HepG2 (cell line): Measurements from ENCODE around the gene RNFT2. TPM values are rescaled to one million over a fixed set of nuclear protein-coding genes. Genes with fewer than 3 reads are reported as not detected.

ENCODE experiments used
- DRAP1 ChIP-seq: IDR thresholded peaks from 2 replicates; pipeline ENCODE4 v1.6.1; 2016; ENCODE audit warnings: missing genetic modification reagents, missing compliant biosample characterization
- FOSL2 ChIP-seq: sonication (generic); formaldehyde crosslinking; IDR thresholded peaks from 2 replicates; pipeline ENCODE4 v1.4.0; 2020; ENCODE audit warnings: missing genetic modification reagents
- KLF16 ChIP-seq, 2 experiments: sonication (generic) in 1 of 2; formaldehyde crosslinking in 1 of 2; IDR thresholded peaks; 2 replicates each; pipeline versions ENCODE4 v1.6.1 to v1.8.0; 2016 to 2023; ENCODE audit warnings: missing genetic modification reagents in 2 of 2, missing compliant biosample characterization in 1 of 2
- MIER2 ChIP-seq: IDR thresholded peaks from 2 replicates; pipeline ENCODE4 v1.6.1; 2016; ENCODE audit warnings: missing biosample characterization, missing genetic modification reagents
- SMC3 ChIP-seq: IDR thresholded peaks from 2 replicates; pipeline ENCODE4 v1.6.1; 2011; ENCODE audit warnings: low read length, improper control_type of control experiment
- ZNF225 ChIP-seq: sonication (generic); formaldehyde crosslinking; IDR thresholded peaks from 2 replicates; pipeline ENCODE4 v1.4.0; 2020; ENCODE audit warnings: mild to moderate bottlenecking, missing genetic modification reagents
- ZNF343 ChIP-seq: sonication (generic); formaldehyde crosslinking; IDR thresholded peaks from 2 replicates; pipeline ENCODE4 v1.4.0; 2020; ENCODE audit warnings: mild to moderate bottlenecking, missing genetic modification reagents
- ZNF441 ChIP-seq: sonication (generic); formaldehyde crosslinking; IDR thresholded peaks from 2 replicates; pipeline ENCODE4 v1.7.0; 2021; ENCODE audit warnings: missing genetic modification reagents, borderline replicate concordance
- ZNF468 ChIP-seq: sonication (generic); formaldehyde crosslinking; IDR thresholded peaks from 2 replicates; pipeline ENCODE4 v1.8.0; 2022; ENCODE audit warnings: mild to moderate bottlenecking, moderate library complexity, missing genetic modification reagents
- ZSCAN22 ChIP-seq: sonication (generic); formaldehyde crosslinking; IDR thresholded peaks from 2 replicates; pipeline ENCODE4 v1.4.0; 2020; ENCODE audit warnings: mild to moderate bottlenecking, missing genetic modification reagents
- ZSCAN25 ChIP-seq: sonication (generic); formaldehyde crosslinking; IDR thresholded peaks from 2 replicates; pipeline ENCODE4 v1.8.0; 2022; ENCODE audit warnings: mild to moderate bottlenecking, missing genetic modification reagents
- polyA plus RNA-seq, 8 experiments: library from polyadenylated mRNA; depleted of rRNA in 3 of 8; stranded (reverse) in 7 of 8; unstranded in 1 of 8; fragments of >200 nt; fragmentation: Illumina TruSeq in 4 of 8; extraction: Trizol in 4 of 8; gene quantifications; 2 replicates each; pipeline versions ENCODE4 v1.2.1 to v1.2.3, GENCODE V29; 2011 to 2016; ENCODE audit warnings: low read depth in 4 of 8, missing spikeins in 1 of 8, mixed read lengths in 1 of 8; ENCODE audit not compliant: insufficient read depth in 1 of 8
- total RNA-seq, 5 experiments: library from RNA; depleted of rRNA; stranded (reverse); fragments of >200 nt; fragmentation: Illumina TruSeq; extraction: Trizol; gene quantifications; 2 replicates each; pipeline ENCODE4 v1.2.3, GENCODE V29; 2016; ENCODE audit warnings: low read depth in 1 of 5
- TF ChIP-seq, protein P1 (sequence below): sonication (generic); formaldehyde crosslinking; IDR thresholded peaks from 2 replicates; pipeline ENCODE4 v1.4.0; 2020; ENCODE audit warnings: mild to moderate bottlenecking, low read depth, missing genetic modification reagents
- TF ChIP-seq, protein P2 (sequence below): sonication (generic); formaldehyde crosslinking; IDR thresholded peaks from one replicate; pipeline ENCODE4 v1.5.1; 2020; ENCODE audit warnings: mild to moderate bottlenecking, missing genetic modification reagents; ENCODE audit errors: not compliant biosample characterization
- TF ChIP-seq, protein P3 (sequence below): sonication (generic); formaldehyde crosslinking; IDR thresholded peaks from 2 replicates; pipeline ENCODE4 v1.8.1; 2023; ENCODE audit warnings: mild to moderate bottlenecking, missing genetic modification reagents
- TF ChIP-seq, protein P4 (sequence below): sonication (generic); formaldehyde crosslinking; IDR thresholded peaks from 2 replicates; pipeline ENCODE4 v1.8.1; 2023; ENCODE audit warnings: mild to moderate bottlenecking, missing genetic modification reagents

RNFT2 gene
- total and polyA plus RNA-seq, 2 of the 13 experiments (the other 11 are each of a cell fraction or from before 2014, with no cell fraction given), result 3.3 to 8.3 TPM

DNA sequence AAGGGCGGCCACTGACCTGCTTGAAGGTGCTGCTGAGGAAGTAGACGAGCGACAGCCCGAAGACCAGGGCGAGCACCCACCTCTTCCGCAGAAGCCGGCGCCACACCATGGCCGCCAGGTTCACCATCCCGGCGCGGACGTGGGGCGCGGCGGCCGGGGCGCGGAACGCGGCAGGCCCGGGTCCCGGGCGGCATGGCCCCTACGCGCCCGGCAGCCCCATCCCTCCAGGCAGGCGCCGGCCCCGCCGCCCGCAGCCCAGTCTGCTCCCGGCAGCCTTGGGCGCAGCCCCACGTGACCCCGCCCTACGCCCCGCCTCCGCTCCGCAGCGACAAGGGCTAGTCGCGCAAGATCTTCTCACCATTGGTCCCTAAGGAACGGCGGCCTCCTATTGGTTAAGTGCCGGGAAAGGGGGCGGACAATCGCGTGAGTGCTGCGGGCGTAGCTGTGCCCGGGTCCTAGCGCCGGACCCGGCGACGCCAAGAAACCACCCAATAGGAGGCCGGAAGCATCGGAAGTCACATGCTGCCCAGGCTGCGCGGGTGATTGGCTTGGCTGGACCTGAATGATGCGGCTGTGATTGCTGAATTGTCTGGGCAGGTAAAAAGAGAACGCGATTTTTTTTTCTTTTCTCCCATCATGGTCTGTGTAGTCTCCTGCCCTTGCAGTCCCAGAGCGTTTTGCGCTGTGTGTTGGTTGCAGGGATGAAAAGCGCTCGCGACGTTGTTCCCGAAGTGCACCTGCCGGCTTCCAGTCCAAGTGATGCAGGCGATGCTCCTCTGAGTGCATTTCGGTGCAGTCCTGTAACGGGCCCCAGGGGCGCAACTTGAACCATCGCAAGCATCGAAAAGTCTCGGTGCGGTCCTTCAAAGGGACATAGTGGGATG is at the start of gene RNFT2, which contains the start of gene SPRING1 (continued):
- TF ChIP-seq DRAP1 (CRISPR knock-in tag) (peak; percentile 65), ZNF343 (CRISPR knock-in tag) (0 out of 2 replicates have a peak, but pooled peaks have one; percentile 70), ZNF225 (no peak; the same call in 1 of the 2 replicates), SMC3 (no peak), FOSL2 (CRISPR knock-in tag) (peak; percentile 59; the same call in 1 of the 2 replicates), MIER2 (CRISPR knock-in tag) (no peak), ZNF441 (CRISPR knock-in tag) (peak; percentile 42; the same call in 1 of the 2 replicates), KLF16 (CRISPR knock-in tag; IDR thresholded peaks at IDR 0.05) (peak in 1 of 2 experiments; percentile 84; a peak in 1 of 4 replicates), ZNF468 (CRISPR knock-in tag) (no peak), ZSCAN25 (CRISPR knock-in tag) (0 out of 2 replicates have a peak, but pooled peaks have one; percentile 27), ZSCAN22 (CRISPR knock-in tag) (no peak)
- TF ChIP-seq, protein P1, sequence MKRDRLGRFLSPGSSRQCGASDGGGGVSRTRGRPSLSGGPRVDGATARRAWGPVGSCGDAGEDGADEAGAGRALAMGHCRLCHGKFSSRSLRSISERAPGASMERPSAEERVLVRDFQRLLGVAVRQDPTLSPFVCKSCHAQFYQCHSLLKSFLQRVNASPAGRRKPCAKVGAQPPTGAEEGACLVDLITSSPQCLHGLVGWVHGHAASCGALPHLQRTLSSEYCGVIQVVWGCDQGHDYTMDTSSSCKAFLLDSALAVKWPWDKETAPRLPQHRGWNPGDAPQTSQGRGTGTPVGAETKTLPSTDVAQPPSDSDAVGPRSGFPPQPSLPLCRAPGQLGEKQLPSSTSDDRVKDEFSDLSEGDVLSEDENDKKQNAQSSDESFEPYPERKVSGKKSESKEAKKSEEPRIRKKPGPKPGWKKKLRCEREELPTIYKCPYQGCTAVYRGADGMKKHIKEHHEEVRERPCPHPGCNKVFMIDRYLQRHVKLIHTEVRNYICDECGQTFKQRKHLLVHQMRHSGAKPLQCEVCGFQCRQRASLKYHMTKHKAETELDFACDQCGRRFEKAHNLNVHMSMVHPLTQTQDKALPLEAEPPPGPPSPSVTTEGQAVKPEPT (CRISPR knock-in tag), result peak; percentile 73; the same call in 1 of the 2 replicates
- TF ChIP-seq, protein P2, sequence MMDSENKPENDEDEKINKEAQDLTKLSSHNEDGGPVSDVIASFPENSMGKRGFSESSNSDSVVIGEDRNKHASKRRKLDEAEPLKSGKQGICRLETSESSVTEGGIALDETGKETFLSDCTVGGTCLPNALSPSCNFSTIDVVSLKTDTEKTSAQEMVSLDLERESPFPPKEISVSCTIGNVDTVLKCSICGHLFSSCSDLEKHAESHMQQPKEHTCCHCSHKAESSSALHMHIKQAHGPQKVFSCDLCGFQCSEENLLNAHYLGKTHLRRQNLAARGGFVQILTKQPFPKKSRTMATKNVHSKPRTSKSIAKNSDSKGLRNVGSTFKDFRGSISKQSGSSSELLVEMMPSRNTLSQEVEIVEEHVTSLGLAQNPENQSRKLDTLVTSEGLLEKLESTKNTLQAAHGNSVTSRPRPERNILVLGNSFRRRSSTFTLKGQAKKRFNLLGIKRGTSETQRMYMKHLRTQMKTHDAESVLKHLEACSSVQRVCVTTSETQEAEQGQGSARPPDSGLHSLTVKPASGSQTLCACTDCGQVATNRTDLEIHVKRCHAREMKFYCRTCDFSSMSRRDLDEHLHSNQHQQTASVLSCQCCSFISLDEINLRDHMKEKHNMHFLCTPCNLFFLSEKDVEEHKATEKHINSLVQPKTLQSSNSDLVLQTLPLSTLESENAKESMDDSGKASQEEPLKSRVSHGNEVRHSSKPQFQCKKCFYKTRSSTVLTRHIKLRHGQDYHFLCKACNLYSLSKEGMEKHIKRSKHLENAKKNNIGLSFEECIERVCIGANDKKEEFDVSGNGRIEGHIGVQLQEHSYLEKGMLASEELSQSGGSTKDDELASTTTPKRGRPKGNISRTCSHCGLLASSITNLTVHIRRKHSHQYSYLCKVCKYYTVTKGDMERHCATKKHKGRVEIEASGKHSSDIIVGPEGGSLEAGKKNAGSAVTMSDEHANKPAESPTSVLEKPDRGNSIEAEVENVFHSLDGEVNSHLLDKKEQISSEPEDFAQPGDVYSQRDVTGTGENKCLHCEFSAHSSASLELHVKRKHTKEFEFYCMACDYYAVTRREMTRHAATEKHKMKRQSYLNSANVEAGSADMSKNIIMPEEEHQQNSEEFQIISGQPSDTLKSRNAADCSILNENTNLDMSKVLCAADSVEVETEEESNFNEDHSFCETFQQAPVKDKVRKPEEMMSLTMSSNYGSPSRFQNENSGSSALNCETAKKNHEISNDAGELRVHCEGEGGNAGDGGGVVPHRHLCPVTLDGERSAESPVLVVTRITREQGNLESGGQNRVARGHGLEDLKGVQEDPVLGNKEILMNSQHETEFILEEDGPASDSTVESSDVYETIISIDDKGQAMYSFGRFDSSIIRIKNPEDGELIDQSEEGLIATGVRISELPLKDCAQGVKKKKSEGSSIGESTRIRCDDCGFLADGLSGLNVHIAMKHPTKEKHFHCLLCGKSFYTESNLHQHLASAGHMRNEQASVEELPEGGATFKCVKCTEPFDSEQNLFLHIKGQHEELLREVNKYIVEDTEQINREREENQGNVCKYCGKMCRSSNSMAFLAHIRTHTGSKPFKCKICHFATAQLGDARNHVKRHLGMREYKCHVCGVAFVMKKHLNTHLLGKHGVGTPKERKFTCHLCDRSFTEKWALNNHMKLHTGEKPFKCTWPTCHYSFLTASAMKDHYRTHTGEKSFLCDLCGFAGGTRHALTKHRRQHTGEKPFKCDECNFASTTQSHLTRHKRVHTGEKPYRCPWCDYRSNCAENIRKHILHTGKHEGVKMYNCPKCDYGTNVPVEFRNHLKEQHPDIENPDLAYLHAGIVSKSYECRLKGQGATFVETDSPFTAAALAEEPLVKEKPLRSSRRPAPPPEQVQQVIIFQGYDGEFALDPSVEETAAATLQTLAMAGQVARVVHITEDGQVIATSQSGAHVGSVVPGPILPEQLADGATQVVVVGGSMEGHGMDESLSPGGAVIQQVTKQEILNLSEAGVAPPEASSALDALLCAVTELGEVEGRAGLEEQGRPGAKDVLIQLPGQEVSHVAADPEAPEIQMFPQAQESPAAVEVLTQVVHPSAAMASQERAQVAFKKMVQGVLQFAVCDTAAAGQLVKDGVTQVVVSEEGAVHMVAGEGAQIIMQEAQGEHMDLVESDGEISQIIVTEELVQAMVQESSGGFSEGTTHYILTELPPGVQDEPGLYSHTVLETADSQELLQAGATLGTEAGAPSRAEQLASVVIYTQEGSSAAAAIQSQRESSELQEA (CRISPR knock-in tag), result no peak
- TF ChIP-seq, protein P3, sequence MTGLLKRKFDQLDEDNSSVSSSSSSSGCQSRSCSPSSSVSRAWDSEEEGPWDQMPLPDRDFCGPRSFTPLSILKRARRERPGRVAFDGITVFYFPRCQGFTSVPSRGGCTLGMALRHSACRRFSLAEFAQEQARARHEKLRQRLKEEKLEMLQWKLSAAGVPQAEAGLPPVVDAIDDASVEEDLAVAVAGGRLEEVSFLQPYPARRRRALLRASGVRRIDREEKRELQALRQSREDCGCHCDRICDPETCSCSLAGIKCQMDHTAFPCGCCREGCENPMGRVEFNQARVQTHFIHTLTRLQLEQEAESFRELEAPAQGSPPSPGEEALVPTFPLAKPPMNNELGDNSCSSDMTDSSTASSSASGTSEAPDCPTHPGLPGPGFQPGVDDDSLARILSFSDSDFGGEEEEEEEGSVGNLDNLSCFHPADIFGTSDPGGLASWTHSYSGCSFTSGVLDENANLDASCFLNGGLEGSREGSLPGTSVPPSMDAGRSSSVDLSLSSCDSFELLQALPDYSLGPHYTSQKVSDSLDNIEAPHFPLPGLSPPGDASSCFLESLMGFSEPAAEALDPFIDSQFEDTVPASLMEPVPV (CRISPR knock-in tag), result no peak; the same call in 1 of the 2 replicates
- TF ChIP-seq, protein P4, sequence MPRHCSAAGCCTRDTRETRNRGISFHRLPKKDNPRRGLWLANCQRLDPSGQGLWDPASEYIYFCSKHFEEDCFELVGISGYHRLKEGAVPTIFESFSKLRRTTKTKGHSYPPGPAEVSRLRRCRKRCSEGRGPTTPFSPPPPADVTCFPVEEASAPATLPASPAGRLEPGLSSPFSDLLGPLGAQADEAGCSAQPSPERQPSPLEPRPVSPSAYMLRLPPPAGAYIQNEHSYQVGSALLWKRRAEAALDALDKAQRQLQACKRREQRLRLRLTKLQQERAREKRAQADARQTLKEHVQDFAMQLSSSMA (CRISPR knock-in tag), result no peak
